ENCODE measurements around the gene CHST11. TPM values are rescaled to one million over a fixed set of nuclear protein-coding genes. Genes with fewer than 3 reads are reported as not detected.

CHST11 gene
- total RNA-seq, 2 donors from 2014 or later = 4.6 to 14.5 TPM

DNA sequence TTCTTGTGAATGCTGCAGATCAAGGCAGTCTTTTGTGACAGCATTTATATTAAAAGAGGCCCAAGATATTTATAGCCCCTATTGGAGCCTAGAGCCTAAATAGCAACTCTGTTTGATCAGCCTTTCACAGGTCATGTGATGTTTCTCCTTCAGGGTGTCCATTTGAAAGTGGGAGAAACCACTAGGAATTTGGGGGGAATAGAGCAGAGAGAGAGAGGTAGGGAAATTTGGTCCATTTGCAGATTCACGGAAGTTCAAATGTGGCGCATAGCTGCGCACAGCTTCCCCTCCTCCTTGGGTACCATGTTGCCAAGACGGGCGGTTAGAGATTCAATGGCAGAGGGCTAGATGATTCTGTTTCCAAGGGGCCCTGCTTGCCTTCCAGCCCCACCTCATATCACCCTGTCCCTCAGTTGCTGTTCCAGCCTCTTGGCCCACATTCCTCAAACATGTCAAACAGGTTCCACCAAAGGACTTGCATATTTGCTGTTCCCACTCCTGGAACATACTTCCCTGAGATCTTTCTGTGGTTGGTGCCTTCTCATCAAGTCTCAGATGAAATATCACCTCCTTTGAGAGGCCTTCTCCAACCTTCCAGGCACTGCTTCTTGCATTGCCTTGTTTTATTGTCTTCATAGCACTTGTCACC is 220.8 kb downstream of the CHST11 start:
- no peak overlapping the region for H3K27ac ChIP-seq
- TF ChIP-seq, protein P1, sequence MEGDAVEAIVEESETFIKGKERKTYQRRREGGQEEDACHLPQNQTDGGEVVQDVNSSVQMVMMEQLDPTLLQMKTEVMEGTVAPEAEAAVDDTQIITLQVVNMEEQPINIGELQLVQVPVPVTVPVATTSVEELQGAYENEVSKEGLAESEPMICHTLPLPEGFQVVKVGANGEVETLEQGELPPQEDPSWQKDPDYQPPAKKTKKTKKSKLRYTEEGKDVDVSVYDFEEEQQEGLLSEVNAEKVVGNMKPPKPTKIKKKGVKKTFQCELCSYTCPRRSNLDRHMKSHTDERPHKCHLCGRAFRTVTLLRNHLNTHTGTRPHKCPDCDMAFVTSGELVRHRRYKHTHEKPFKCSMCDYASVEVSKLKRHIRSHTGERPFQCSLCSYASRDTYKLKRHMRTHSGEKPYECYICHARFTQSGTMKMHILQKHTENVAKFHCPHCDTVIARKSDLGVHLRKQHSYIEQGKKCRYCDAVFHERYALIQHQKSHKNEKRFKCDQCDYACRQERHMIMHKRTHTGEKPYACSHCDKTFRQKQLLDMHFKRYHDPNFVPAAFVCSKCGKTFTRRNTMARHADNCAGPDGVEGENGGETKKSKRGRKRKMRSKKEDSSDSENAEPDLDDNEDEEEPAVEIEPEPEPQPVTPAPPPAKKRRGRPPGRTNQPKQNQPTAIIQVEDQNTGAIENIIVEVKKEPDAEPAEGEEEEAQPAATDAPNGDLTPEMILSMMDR (IDR thresholded peaks at IDR 0.05) = no peak
- no peak for TF ChIP-seq POLR2A (IDR thresholded peaks at IDR 0.05)
- ATAC-seq (no peak), DNase-seq (no peak)
- H3K36me3 ChIP-seq (replicated peaks in 1 of 2; ENCODE audit: insufficient read depth in 1 of 2, low read depth in 2 of 2) = no peaks in the 10 kb centered on the region
- H3K27me3 ChIP-seq = no peaks in the 10 kb centered on the region
- no peak overlapping the region for H3K4me3 ChIP-seq
- 97 to 99% methylated on average over 5 of the region's 5 CpGs for WGBS, 2 donors
- peaks cover 5% of the 10 kb centered on the region for H3K4me1 ChIP-seq
- H3K9me3 ChIP-seq = no peaks in the 10 kb centered on the region
- intact Hi-C loops (cut with DNase I) = no loop called here

DNA sequence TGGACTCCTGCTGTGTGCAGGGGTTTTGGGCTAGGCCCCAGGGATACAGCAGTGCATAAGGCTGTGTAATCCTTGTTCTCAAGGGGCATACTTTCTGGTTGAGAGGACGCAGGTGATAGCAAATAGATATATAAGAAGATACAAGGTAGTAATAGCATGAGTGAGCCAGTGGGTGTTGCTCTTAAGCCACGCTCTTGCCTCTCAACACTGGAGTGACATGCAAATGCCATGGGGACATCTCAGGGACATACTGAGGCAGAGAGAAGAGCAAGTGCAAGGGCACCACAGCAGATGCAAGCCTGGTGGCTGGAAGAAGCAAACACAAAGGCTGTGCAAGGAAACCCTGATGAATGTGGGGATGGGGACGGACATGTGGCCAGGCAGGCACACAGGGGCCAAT is 223.3 kb downstream of the CHST11 start:
- Histone ChIP-seq H3K36me3 (replicated peaks in 1 of 2; ENCODE audit: insufficient read depth in 1 of 2, low read depth in 2 of 2) (no peaks in the 10 kb centered on the region), H3K27me3 (no peaks in the 10 kb centered on the region), H3K27ac (no peak overlapping the region), H3K4me1 (no peaks in the 10 kb centered on the region), H3K9me3 (no peaks in the 10 kb centered on the region), H3K4me3 (no peak overlapping the region)
- WGBS, 2 donors = 69 to 83% methylated on average over 3 of the region's 3 CpGs
- intact Hi-C loops (cut with DNase I) = no loop called here
- no peak for DNase-seq
- TF ChIP-seq, protein P1 (IDR thresholded peaks at IDR 0.05) = peak in 3 of 7 experiments; percentile 4 to 10 (median 7)
- no peak for TF ChIP-seq POLR2A (IDR thresholded peaks at IDR 0.05)
- ATAC-seq = no peak

- TF ChIP-seq, protein P1 (IDR thresholded peaks at IDR 0.05) = no peak
- intact Hi-C loops (cut with DNase I) = no loop called here
- Histone ChIP-seq H3K9me3 (no peaks in the 10 kb centered on the region), H3K4me1 (no peaks in the 10 kb centered on the region), H3K27ac (no peak overlapping the region), H3K36me3 (replicated peaks in 1 of 2; ENCODE audit: insufficient read depth in 1 of 2, low read depth in 2 of 2) (no peaks in the 10 kb centered on the region), H3K27me3 (no peaks in the 10 kb centered on the region), H3K4me3 (no peak overlapping the region)
- DNase-seq (no peak), ATAC-seq (no peak)
- 70 to 78% methylated on average over 5 of the region's 5 CpGs for WGBS, 2 donors
These were observed 223.7 kb downstream of the CHST11 start for GRCh38 chr12:104680491-104680890.

- no peak overlapping the region for H3K27ac ChIP-seq
- ATAC-seq (no peak), DNase-seq (no peak)
- intact Hi-C loops (cut with DNase I) = no loop called here
- H3K27me3 ChIP-seq = no peaks in the 10 kb centered on the region
- TF ChIP-seq, protein P1 (IDR thresholded peaks at IDR 0.05) = no peak
- no peak for TF ChIP-seq POLR2A (IDR thresholded peaks at IDR 0.05)
- WGBS, 2 donors = 53 to 70% methylated on average over 3 of the region's 3 CpGs
- H3K36me3 ChIP-seq (replicated peaks in 1 of 2; ENCODE audit: insufficient read depth in 1 of 2, low read depth in 2 of 2) = no peaks in the 10 kb centered on the region
- H3K4me3 ChIP-seq = no peak overlapping the region
- H3K9me3 ChIP-seq = no peaks in the 10 kb centered on the region
- no peaks in the 10 kb centered on the region for H3K4me1 ChIP-seq
These were observed 224.4 kb downstream of the CHST11 start for GRCh38 chr12:104681012-104681690.
